Activated naive CD8-positive, alpha-beta T cell (primary cell): ENCODE measurements around the gene ERICH6.
"Not testable (repeated sequence)": the region's sequence is repeated elsewhere in the genome, so short reads cannot be mapped to it uniquely, and the experiment has no call there.

Experiments
- H3K27ac Mint-ChIP-seq: one replicate; pipeline ENCODE4 v1.8.0; 2021; ENCODE audit warnings: mixed read lengths
- H3K27me3 Mint-ChIP-seq: one replicate; pipeline ENCODE4 v1.8.0; 2021; ENCODE audit warnings: mixed read lengths
- H3K36me3 Mint-ChIP-seq: one replicate; pipeline ENCODE4 v1.8.0; 2021; ENCODE audit warnings: mixed read lengths
- H3K4me1 Mint-ChIP-seq: one replicate; pipeline ENCODE4 v1.8.0; 2021; ENCODE audit warnings: low read depth, mixed read lengths
- H3K4me3 Mint-ChIP-seq: one replicate; pipeline ENCODE4 v1.8.0; 2021; ENCODE audit warnings: mild to moderate bottlenecking, mixed read lengths
- H3K9me3 Mint-ChIP-seq: one replicate; pipeline ENCODE4 v1.8.0; 2021; ENCODE audit warnings: low read depth, mixed read lengths

The ERICH6 gene

DNA sequence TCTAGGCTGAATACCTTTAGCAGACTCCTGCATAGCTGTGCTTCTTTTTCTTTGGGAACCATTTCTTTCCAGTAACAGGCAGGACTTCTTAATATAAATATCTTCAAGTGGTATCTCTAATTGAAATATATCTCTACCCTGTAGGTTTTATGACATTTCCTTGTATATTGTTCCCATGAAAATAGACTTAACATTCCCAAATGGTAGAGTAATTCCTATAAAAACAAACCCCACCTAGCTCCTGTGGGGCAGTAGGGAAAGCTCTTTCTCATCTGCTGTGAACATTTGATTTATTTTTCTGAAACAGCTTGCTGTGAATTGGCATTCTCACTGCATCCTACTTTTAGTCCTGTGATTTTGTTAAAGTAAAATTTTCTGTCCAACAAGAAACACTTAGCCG, 79.8 kb downstream of the ERICH6 start:
- Mint-ChIP-seq H3K36me3 (peaks cover 15% of the 10 kb centered on the region), H3K4me3 (no peak overlapping the region), H3K27me3 (no peaks in the 10 kb centered on the region), H3K27ac (peak overlapping the region; percentile 54), H3K4me1 (peaks cover 36% of the 10 kb centered on the region), H3K9me3 (no peaks in the 10 kb centered on the region)

DNA sequence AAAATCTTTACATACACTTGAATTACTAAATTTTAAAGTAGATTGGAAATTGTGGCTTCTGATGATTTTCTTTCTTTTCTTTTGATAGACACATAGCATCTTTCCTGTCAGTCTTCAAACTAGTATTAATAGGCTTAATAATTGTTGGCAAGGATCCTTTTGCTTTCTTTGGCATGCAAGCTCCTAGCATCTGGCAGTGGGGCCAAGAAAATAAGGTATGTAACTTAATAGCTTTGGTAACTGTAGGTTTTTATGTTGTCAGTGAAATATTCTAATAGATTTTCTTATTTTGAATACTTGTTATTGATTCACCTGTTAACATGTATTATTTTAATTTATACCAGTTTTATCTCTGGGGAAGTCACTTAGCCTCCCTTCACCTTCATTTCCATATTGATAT, 80.8 kb downstream of the ERICH6 start:
- Mint-ChIP-seq H3K4me1 (peaks cover 45% of the 10 kb centered on the region), H3K27ac (peak overlapping the region; percentile 58), H3K36me3 (peaks cover 22% of the 10 kb centered on the region)
- H3K4me3 Mint-ChIP-seq, H3K27me3 Mint-ChIP-seq, H3K9me3 Mint-ChIP-seq: not testable (repeated sequence)

DNA sequence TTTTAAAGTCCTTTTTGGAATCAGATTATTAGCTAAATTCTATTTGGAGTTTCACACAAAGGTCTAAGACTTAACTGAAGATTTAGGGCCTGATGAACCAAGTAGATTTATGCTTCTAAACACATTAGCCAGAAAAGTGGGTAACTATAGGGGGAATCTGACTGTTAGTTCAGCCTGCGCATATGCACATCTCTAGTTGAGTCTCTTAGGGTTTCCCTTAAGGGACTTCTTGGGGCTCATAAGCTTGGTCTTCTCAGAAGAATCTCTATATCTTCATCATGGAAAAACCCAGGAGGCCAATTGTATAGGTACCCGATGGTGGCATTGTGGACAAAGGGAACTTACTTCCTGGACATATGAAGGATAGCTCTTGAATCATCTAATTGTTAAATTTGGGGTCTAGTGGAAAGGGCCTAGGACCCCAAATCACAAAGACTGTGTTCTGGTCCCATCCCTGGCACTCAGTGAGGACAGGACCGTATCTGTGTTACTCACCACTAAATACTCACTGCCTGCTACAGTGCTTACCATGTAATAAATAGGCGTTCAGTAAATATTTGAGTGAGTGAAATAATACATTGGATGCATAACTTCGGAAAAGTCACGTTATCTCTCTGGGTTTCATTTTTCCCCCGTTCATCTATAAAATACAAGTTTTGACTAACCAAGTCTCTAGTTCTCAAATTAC, 83.6 kb downstream of the ERICH6 start:
- no peak overlapping the region for H3K27ac Mint-ChIP-seq
- H3K4me3 Mint-ChIP-seq: no peak overlapping the region
- no peaks in the 10 kb centered on the region for H3K27me3 Mint-ChIP-seq
- peaks cover 14% of the 10 kb centered on the region for H3K36me3 Mint-ChIP-seq
- H3K4me1 Mint-ChIP-seq: peaks cover 59% of the 10 kb centered on the region
- no peaks in the 10 kb centered on the region for H3K9me3 Mint-ChIP-seq

DNA sequence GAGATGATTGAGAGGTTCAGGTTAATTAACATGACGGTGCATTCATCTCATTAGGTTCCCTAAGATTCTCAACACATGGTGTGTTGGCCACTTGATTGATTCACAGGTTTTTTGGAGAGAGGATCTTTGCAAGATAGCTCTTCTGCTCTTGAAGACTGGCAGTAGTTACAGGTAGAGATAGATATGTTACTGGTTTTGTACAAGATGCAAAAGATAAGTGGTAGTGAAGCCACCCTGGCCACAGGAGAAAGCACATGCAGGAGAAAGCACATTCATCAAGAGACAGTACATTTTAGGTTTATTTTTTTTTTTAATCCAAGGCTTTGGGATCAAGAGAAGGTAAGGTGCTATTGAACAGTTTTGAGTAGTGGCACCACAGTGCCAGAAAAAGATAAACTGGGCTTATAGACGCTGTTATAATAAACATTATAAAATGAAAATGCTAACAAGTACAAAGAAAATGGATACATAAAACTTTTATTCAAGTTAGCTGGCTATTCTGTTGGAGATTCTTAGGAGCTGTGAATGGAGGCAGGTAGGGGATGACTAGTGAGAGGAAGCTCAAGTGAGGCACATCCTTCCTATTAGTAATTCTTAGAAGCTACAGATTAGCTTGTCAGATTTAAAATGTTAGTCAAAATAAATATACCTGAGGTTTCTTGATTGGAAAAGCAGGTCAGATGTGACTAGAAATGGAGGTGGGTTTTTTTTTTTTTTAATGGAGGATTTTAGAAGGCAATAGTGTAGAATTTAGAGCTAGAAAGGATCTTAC, 89.8 kb downstream of the ERICH6 start:
- Mint-ChIP-seq H3K36me3 (peaks cover 20% of the 10 kb centered on the region), H3K27me3 (no peaks in the 10 kb centered on the region), H3K9me3 (no peaks in the 10 kb centered on the region), H3K4me1 (peaks cover 71% of the 10 kb centered on the region), H3K4me3 (peak overlapping the region; percentile 0), H3K27ac (peak overlapping the region; percentile 13)

DNA sequence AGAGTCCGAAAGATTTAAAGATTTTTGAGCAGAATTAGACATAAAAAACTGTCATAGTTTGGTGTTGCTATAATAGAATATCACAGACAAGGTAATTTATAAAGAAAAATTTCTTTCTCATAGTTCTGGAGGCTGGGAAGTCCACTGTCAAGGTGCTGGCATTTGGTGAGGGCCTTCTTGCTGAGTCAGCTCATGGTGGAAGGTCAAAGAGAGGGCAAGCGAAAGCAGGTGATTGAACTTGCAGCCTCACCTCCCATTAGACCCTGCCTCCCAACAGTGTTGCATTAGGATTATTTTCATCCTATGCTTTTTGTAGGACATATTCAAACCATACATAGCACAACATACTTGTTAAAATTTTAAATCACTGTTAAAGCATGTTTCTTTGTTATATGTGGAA, 90.7 kb downstream of the ERICH6 start:
- Mint-ChIP-seq H3K27ac (no peak overlapping the region), H3K9me3 (no peaks in the 10 kb centered on the region), H3K4me1 (peaks cover 71% of the 10 kb centered on the region), H3K27me3 (no peaks in the 10 kb centered on the region), H3K36me3 (peaks cover 14% of the 10 kb centered on the region), H3K4me3 (no peak overlapping the region)

DNA sequence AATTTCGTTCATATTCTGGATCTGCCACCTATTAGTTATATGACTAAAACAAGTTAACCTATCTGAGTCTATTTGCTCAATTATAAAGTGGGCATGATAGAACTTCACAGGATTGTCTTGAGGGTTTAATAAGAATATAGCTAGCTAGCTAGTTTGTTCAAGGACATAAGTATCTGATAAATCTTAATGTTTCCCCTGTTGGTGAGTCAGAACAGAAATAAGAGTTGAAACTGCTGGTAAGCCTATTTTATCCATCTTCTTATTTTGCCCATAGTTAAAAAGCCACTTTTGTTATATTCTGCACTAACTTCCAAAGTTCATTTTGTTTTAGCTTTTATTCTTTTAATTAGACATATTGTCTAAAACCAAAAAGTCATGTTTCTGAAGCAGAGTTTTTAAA, 91.2 kb downstream of the ERICH6 start:
- peaks cover 18% of the 10 kb centered on the region for H3K36me3 Mint-ChIP-seq
- peak overlapping the region; percentile 23 for H3K4me3 Mint-ChIP-seq
- H3K9me3 Mint-ChIP-seq: no peaks in the 10 kb centered on the region
- peaks cover 72% of the 10 kb centered on the region for H3K4me1 Mint-ChIP-seq
- no peak overlapping the region for H3K27ac Mint-ChIP-seq
- H3K27me3 Mint-ChIP-seq: no peaks in the 10 kb centered on the region

DNA sequence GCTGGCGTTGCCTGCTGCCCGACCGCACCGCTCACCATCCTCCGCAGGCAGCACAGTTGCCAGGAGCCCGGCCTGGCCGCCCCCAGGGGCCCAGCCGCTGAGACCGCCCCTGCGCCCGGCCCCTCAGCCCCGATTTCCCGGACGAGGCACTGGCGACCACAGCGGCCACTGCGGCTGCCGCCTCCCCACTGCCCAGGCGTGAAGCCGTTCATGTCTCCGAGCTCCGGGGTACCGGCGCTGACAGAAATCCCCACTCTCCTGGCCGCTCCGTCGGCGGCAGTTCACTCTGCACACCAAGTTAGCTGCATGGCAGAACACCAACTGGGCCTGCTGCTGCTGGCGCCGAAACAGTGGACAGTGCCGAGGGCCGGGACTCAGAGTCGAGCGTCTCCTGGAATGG, 92.1 kb downstream of the ERICH6 start:
- H3K4me1 Mint-ChIP-seq: peaks cover 74% of the 10 kb centered on the region
- H3K27me3 Mint-ChIP-seq: no peaks in the 10 kb centered on the region
- H3K27ac Mint-ChIP-seq: no peak overlapping the region
- H3K4me3 Mint-ChIP-seq: no peak overlapping the region
- H3K9me3 Mint-ChIP-seq: no peaks in the 10 kb centered on the region
- peaks cover 21% of the 10 kb centered on the region for H3K36me3 Mint-ChIP-seq

DNA sequence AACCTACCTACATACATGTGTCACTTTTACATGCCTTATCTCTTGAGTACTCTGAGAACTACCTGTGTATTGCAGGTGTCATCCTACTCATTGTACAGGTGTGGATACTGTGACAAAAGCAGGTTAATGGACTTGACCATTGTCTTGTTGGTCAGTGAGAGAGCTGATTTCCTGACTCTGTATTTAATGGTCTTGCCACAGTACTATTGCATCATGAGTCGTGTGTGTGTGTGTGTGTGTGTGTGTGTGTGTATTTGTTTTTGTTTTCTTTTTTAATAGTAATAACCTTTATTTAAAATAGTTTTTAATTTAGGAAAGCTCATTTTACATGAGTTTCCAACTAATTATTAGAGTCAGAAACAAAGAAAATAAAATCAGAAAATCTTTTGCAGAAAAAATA, 92.9 kb downstream of the ERICH6 start:
- Mint-ChIP-seq H3K27ac (no peak overlapping the region), H3K36me3 (peaks cover 22% of the 10 kb centered on the region), H3K4me3 (no peak overlapping the region)

DNA sequence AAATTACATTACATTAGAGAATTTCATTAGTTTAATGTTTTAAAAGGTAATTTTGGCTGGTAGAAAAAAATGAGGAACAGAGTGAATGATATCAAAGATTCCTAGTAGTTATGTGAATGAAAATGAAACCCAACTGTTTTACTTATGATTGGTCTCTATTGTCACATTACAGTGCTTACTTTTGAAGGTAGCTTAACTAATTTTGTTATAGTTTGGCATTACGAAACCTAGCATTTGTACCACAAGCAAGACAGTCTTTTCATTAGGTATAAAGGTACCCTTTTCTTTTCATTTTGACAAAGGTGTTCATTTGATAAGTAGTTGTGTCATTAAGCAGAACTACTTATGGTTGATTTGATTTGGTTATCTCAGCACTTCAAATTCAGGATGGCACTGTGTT, 93.7 kb downstream of the ERICH6 start:
- H3K36me3 Mint-ChIP-seq: peaks cover 25% of the 10 kb centered on the region

More for the DNA sequence above, 92.9 kb downstream of the ERICH6 start:
- peaks cover 80% of the 10 kb centered on the region for H3K4me1 Mint-ChIP-seq
- H3K27me3 Mint-ChIP-seq: no peaks in the 10 kb centered on the region
- no peaks in the 10 kb centered on the region for H3K9me3 Mint-ChIP-seq

More for the DNA sequence above, 93.7 kb downstream of the ERICH6 start:
- Mint-ChIP-seq H3K27ac (peak overlapping the region; percentile 82), H3K9me3 (no peaks in the 10 kb centered on the region), H3K4me1 (peaks cover 83% of the 10 kb centered on the region), H3K27me3 (no peaks in the 10 kb centered on the region), H3K4me3 (peak overlapping the region; percentile 69)
